GM12878 (cell line): ENCODE measurements around the gene PRKCD. TPM values are rescaled to one million over a fixed set of nuclear protein-coding genes. Genes with fewer than 3 reads are reported as not detected.

Experiments used
- ATAC-seq: fragments of 200-7000 bp; cut with Tn5 transposase; 3 replicates; pipeline ENCODE4 v1.9.1; 2020; ENCODE audit warnings: mild to moderate bottlenecking, moderate library complexity
- BruUV-seq: library from RNA; stranded (reverse); fragments of 400-500 nt; replicated peaks from 2 replicates; lab custom pipeline; 2021; lab: Mats Ljungman, UMichigan
- CTCF ChIA-PET: fragments of 300-600 bp; sonication (Branson Sonifier 250); formaldehyde crosslinking; extraction: SDS; loops from one replicate; lab custom pipeline; 2021; ENCODE audit warnings: inconsistent platforms; lab: Yijun Ruan, JAX
- POLR2A ChIA-PET: fragments of 350-600 bp; formaldehyde crosslinking; extraction: SDS; loops from one replicate; lab custom pipeline; 2021; ENCODE audit warnings: inconsistent platforms; lab: Charles Lee
- RAD21 ChIA-PET: fragments of 300-600 bp; sonication (Branson Sonifier 250); formaldehyde crosslinking; loops from one replicate; lab custom pipeline; 2023; ENCODE audit warnings: antibody characterized with exemption; ENCODE audit not compliant: unreplicated experiment; lab: Charles Lee
- SMC1A ChIA-PET: fragments of 300-600 bp; sonication (Branson Sonifier 250); formaldehyde crosslinking; loops from one replicate; lab custom pipeline; 2023; ENCODE audit not compliant: unreplicated experiment, uncharacterized antibody; lab: Charles Lee
- DNase-seq: peaks from one replicate; pipeline ENCODE4 v3.0.0-alpha.2; 2011; ENCODE audit warnings: low read depth, low spot score
- FAIRE-seq: peaks from 3 replicates; lab custom pipeline; 2011; peaks lifted over from hg19 to GRCh38; lab: Jason Lieb, UNC
- H2AFZ ChIP-seq: 2 replicates; pipeline ENCODE4 v1.6.0; 2011; ENCODE audit warnings: low read depth, low read length, control low read depth; ENCODE audit not compliant: control insufficient read depth
- H3K27ac ChIP-seq: 2 replicates; pipeline ENCODE4 v1.5.1; 2011; ENCODE audit warnings: control low read depth; ENCODE audit not compliant: control insufficient read depth, insufficient read depth
- H3K27me3 ChIP-seq, 2 experiments: replicated peaks in 1 of 2; 2 replicates each; pipeline versions ENCODE4 v1.6.0 to v1.6.1; 2011; ENCODE audit warnings: low read length in 1 of 2; ENCODE audit not compliant: control insufficient read depth in 2 of 2, insufficient read depth in 2 of 2
- H3K36me3 ChIP-seq, 2 experiments: 2 replicates each; pipeline ENCODE4 v1.5.1; 2011; ENCODE audit warnings: low read length in 1 of 2; ENCODE audit not compliant: control insufficient read depth in 2 of 2, insufficient read depth in 2 of 2
- H3K4me1 ChIP-seq: 2 replicates; pipeline ENCODE4 v1.6.1; 2011; ENCODE audit warnings: mild to moderate bottlenecking, low read length, moderate library complexity, mixed read lengths; ENCODE audit not compliant: control insufficient read depth, insufficient read depth
- H3K4me2 ChIP-seq: 2 replicates; pipeline ENCODE4 v1.6.0; 2011; ENCODE audit warnings: control low read depth; ENCODE audit not compliant: control insufficient read depth, insufficient read depth
- H3K4me3 ChIP-seq: fragments of 200-600 bp; sonication (generic); 2 replicates; pipeline ENCODE4 v1.5.1; 2016
- H3K79me2 ChIP-seq: 2 replicates; pipeline ENCODE4 v1.6.0; 2011; ENCODE audit warnings: low read length; ENCODE audit not compliant: control insufficient read depth, insufficient read depth
- H3K9ac ChIP-seq: 2 replicates; pipeline ENCODE4 v1.8.0; 2011; ENCODE audit warnings: low read length, control low read depth, mixed read lengths; ENCODE audit not compliant: control insufficient read depth, insufficient read depth
- H3K9me3 ChIP-seq: replicated peaks from 3 replicates; pipeline ENCODE4 v1.5.1; 2011; ENCODE audit warnings: mild to moderate bottlenecking, low read length; ENCODE audit not compliant: control insufficient read depth, insufficient read depth
- H4K20me1 ChIP-seq: 2 replicates; pipeline ENCODE4 v1.6.0; 2011; ENCODE audit not compliant: control insufficient read depth, insufficient read depth
- CTCF ChIP-seq, 3 experiments: IDR thresholded peaks in 2 of 3; conservative IDR thresholded peaks in 1 of 3; 2 replicates each; pipeline ENCODE4 v1.5.1; 2011; ENCODE audit warnings: low read depth in 3 of 3, low read length in 3 of 3, mild to moderate bottlenecking in 3 of 3, control low read depth in 2 of 3, moderate library complexity in 2 of 3, inconsistent platforms in 1 of 3, mixed read lengths in 1 of 3; ENCODE audit not compliant: control insufficient read depth in 2 of 3, insufficient read depth in 1 of 3; ENCODE audit errors: extremely low read depth in 1 of 3
- EP300 ChIP-seq, 2 experiments: fragments of 150-350 bp in 1 of 2; IDR thresholded peaks; 2 replicates each; pipeline ENCODE4 v1.6.1; 2011 to 2012; ENCODE audit warnings: low read depth in 2 of 2, low read length in 2 of 2, borderline replicate concordance in 1 of 2, improper control_type of control experiment in 1 of 2, inconsistent platforms in 1 of 2; ENCODE audit not compliant: control insufficient read depth in 1 of 2
- ESRRA ChIP-seq: IDR thresholded peaks from 2 replicates; pipeline ENCODE4 v1.6.1; 2012; ENCODE audit warnings: mild to moderate bottlenecking, low read length, improper control_type of control experiment
- HDAC2 ChIP-seq: fragments of 200-600 bp; sonication (generic); IDR thresholded peaks from 2 replicates; pipeline ENCODE4 v1.6.1; 2017
- IKZF2 ChIP-seq, 2 experiments: fragments of 450-650 bp; IDR thresholded peaks; 2 replicates each; pipeline ENCODE4 v1.6.1; 2017; ENCODE audit warnings: mild to moderate bottlenecking in 2 of 2, moderate library complexity in 2 of 2
- MEF2A ChIP-seq: IDR thresholded peaks from 2 replicates; pipeline ENCODE4 v1.6.1; 2011; ENCODE audit warnings: low read depth, mild to moderate bottlenecking, low read length, moderate library complexity; ENCODE audit not compliant: insufficient read depth
- RAD21 ChIP-seq: IDR thresholded peaks from 2 replicates; pipeline ENCODE4 v1.6.1; 2011; ENCODE audit warnings: mild to moderate bottlenecking, low read depth, low read length, moderate library complexity; ENCODE audit not compliant: insufficient read depth
- RAD51 ChIP-seq: fragments of 450-650 bp; IDR thresholded peaks from 2 replicates; pipeline ENCODE4 v1.6.1; 2016; ENCODE audit warnings: moderate library complexity, mild to moderate bottlenecking, inconsistent platforms
- SMC3 ChIP-seq: IDR thresholded peaks from 2 replicates; pipeline ENCODE4 v1.6.1; 2011; ENCODE audit warnings: low read length, improper control_type of control experiment, borderline replicate concordance
- SP1 ChIP-seq: IDR thresholded peaks from one replicate; pipeline ENCODE4 v1.6.1; 2011; ENCODE audit warnings: low read depth, low read length
- SREBF2 ChIP-seq: IDR thresholded peaks from 2 replicates; pipeline ENCODE4 v1.6.1; 2012; ENCODE audit warnings: mild to moderate bottlenecking, low read length
- STAT1 ChIP-seq: fragments of 450-650 bp; conservative IDR thresholded peaks from 2 replicates; pipeline ENCODE4 v1.6.1; 2014; ENCODE audit warnings: antibody characterized with exemption, mild to moderate bottlenecking
- ZSCAN29 ChIP-seq: fragments of 450-650 bp; IDR thresholded peaks from 2 replicates; pipeline ENCODE4 v1.6.1; 2017; ENCODE audit warnings: mild to moderate bottlenecking, moderate library complexity
- ZZZ3 ChIP-seq: IDR thresholded peaks from 2 replicates; pipeline ENCODE4 v1.6.1; 2011; ENCODE audit warnings: low read depth; ENCODE audit not compliant: control insufficient read depth, insufficient read length
- WGBS: methylation state at CpG from one replicate; pipeline ENCODE4 v1.1.6; 2016; ENCODE audit warnings: low lambda C conversion rate; ENCODE audit not compliant: insufficient replicate concordance, insufficient coverage; ENCODE audit errors: missing lambda C conversion rate; 5-methylcytosine and 5-hydroxymethylcytosine counted together
- in situ Hi-C: fragments of 300-500 bp; cut with MboI; formaldehyde crosslinking; loops from 9 replicates; pipeline ENCODE4 v1.14.3; 2018; ENCODE audit warnings: mixed read lengths
- intact Hi-C: fragments of 100-400 bp; cut with micrococcal nuclease; formaldehyde crosslinking; loops from one replicate; pipeline ENCODE4 v1.14.2; 2022; ENCODE audit not compliant: unreplicated experiment
- polyA plus RNA-seq, 11 experiments: library from polyadenylated mRNA; depleted of rRNA in 4 of 11; unstranded in 6 of 11; stranded (reverse) in 5 of 11; fragments of >200 nt; fragmentation: Nextera tagmentation in 4 of 11; fragmentation: Illumina TruSeq in 1 of 11; extraction: Ambion mirVana in 4 of 11; extraction: Trizol in 1 of 11; gene quantifications; 1 replicate in 1 of 11; 2 replicates in 10 of 11; pipeline versions ENCODE4 v1.2.1 to v1.2.3, GENCODE V29; 2011 to 2016; ENCODE audit warnings: inconsistent platforms in 2 of 11, missing spikeins in 2 of 11, low read depth in 1 of 11
- total RNA-seq, 4 experiments: library from RNA; depleted of rRNA in 3 of 4; stranded (reverse); fragments of >200 nt in 3 of 4; fragmentation: Illumina TruSeq in 1 of 4; extraction: Trizol in 1 of 4; gene quantifications; 2 replicates each; pipeline versions ENCODE4 v1.2.1 to v1.2.3, GENCODE V29; 2013 to 2021
- TF ChIP-seq, protein P1 (sequence below): fragments of 450-650 bp; IDR thresholded peaks from 2 replicates; pipeline ENCODE4 v1.6.1; 2017; ENCODE audit warnings: mild to moderate bottlenecking, low read depth, inconsistent platforms; ENCODE audit not compliant: poor library complexity, severe bottlenecking
- TF ChIP-seq, protein P2 (sequence below): IDR thresholded peaks from 2 replicates; pipeline ENCODE4 v1.6.1; 2011; ENCODE audit warnings: borderline replicate concordance, low read depth, mild to moderate bottlenecking, moderate library complexity, low read length; ENCODE audit not compliant: insufficient read depth, poor library complexity, severe bottlenecking

Gene PRKCD
- total and polyA plus RNA-seq, 10 of the 15 experiments (the other 5 are each of a cell fraction or from before 2014, with no cell fraction given) = 10.0 to 114 (median 42.4) TPM

- WGBS = 61% methylated on average over 10 of the region's 10 CpGs
- H3K36me3 ChIP-seq = peaks cover 13 to 16% of the 10 kb centered on the region in 2 experiments; a peak in 3 of 4 replicates
- TF ChIP-seq SREBF2 = no peak
- no peak for TF ChIP-seq ESRRA
- TF ChIP-seq IKZF2 (IDR thresholded peaks at IDR 0.05) = no peak
- TF ChIP-seq HDAC2 = no peak
- TF ChIP-seq, protein P1, sequence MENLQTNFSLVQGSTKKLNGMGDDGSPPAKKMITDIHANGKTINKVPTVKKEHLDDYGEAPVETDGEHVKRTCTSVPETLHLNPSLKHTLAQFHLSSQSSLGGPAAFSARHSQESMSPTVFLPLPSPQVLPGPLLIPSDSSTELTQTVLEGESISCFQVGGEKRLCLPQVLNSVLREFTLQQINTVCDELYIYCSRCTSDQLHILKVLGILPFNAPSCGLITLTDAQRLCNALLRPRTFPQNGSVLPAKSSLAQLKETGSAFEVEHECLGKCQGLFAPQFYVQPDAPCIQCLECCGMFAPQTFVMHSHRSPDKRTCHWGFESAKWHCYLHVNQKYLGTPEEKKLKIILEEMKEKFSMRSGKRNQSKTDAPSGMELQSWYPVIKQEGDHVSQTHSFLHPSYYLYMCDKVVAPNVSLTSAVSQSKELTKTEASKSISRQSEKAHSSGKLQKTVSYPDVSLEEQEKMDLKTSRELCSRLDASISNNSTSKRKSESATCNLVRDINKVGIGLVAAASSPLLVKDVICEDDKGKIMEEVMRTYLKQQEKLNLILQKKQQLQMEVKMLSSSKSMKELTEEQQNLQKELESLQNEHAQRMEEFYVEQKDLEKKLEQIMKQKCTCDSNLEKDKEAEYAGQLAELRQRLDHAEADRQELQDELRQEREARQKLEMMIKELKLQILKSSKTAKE = no peak
- TF ChIP-seq STAT1 = no peak
- no peak for TF ChIP-seq ZZZ3
- TF ChIP-seq SP1 = no peak
- no peak for TF ChIP-seq EP300 (IDR thresholded peaks at IDR 0.05; ENCODE audit: borderline replicate concordance in 1 of 2, control insufficient read depth in 1 of 2, low read depth in 2 of 2, low read length in 2 of 2)
- TF ChIP-seq, protein P2, sequence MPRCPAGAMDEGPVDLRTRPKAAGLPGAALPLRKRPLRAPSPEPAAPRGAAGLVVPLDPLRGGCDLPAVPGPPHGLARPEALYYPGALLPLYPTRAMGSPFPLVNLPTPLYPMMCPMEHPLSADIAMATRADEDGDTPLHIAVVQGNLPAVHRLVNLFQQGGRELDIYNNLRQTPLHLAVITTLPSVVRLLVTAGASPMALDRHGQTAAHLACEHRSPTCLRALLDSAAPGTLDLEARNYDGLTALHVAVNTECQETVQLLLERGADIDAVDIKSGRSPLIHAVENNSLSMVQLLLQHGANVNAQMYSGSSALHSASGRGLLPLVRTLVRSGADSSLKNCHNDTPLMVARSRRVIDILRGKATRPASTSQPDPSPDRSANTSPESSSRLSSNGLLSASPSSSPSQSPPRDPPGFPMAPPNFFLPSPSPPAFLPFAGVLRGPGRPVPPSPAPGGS = no peak
- no peak for TF ChIP-seq RAD51
- peak; percentile 53; the same call in 1 of the 2 replicates for TF ChIP-seq SMC3
- TF ChIP-seq CTCF (IDR thresholded peaks at IDR 0.05 in 2 of 3, conservative IDR thresholded peaks at IDR 0.05 in 1 of 3; ENCODE audit: control insufficient read depth in 2 of 3, extremely low read depth in 1 of 3, insufficient read depth in 1 of 3, low read depth in 3 of 3, low read length in 3 of 3) = peak; percentile 87 to 90 (median 87)
- TF ChIP-seq RAD21 = peak; percentile 56
- no peak for TF ChIP-seq MEF2A
- TF ChIP-seq ZSCAN29 = no peak
- ChIA-PET POLR2A (no interaction called here), RAD21 (no interaction called here), SMC1A (interaction anchor here (0.7 to 1.1 kb wide), 3 partner anchors 22 to 106 kb away, joined by 3 read pairs; no protein-coding TSS in a partner anchor), CTCF (interaction anchor here (0.6 to 2.7 kb wide), 15 partner anchors 9 to 272 kb away, joined by 3 to 9 read pairs (median 4); no protein-coding TSS in a partner anchor)
- H2AFZ ChIP-seq = no peak overlapping the region
- in situ Hi-C loops (no loop called here), intact Hi-C loops (no loop called here)
- no peak overlapping the region for H3K27ac ChIP-seq
- no peaks in the 10 kb centered on the region for H3K27me3 ChIP-seq
- ATAC-seq = peak; percentile 95
- H3K4me3 ChIP-seq = no peak overlapping the region
- no peaks in the 10 kb centered on the region for H3K79me2 ChIP-seq
- no peak overlapping the region for H3K9ac ChIP-seq
- no peak overlapping the region for H3K4me2 ChIP-seq
- DNase-seq = peak; percentile 17
- FAIRE-seq = peak; percentile 13
- H4K20me1 ChIP-seq = no peaks in the 10 kb centered on the region
- H3K4me1 ChIP-seq = no peaks in the 10 kb centered on the region
- BruUV-seq = no TSS peak
- no peaks in the 10 kb centered on the region; the same call in 2 of the 3 replicates for H3K9me3 ChIP-seq
These were observed 59.0 kb downstream of the PRKCD start for GRCh38 chr3:53219895-53220483.
